SK-N-SH treated with all-trans-retinoic acid at 6 μM for 48 hours (cell line): ENCODE measurements around the gene PPFIBP1.

Experiments
- ATAC-seq: fragments of 200-7000 bp; cut with Tn5 transposase; 3 replicates; pipeline ENCODE4 v1.9.1; 2020; ENCODE audit warnings: mild to moderate bottlenecking, moderate library complexity
- ARNTL ChIP-seq: fragments of 450-650 bp; formaldehyde crosslinking; IDR thresholded peaks from 2 replicates; pipeline ENCODE4 v1.5.0; 2020; ENCODE audit warnings: low read depth, mild to moderate bottlenecking, moderate library complexity, borderline replicate concordance
- BACH2 ChIP-seq: fragments of 250-450 bp; sonication (Bioruptor Pico); IDR thresholded peaks from 2 replicates; pipeline ENCODE4 v1.9.0; 2021; ENCODE audit warnings: mild to moderate bottlenecking, borderline replicate concordance
- CREB5 ChIP-seq: fragments of 250-450 bp; sonication (Bioruptor Pico); IDR thresholded peaks from 2 replicates; pipeline ENCODE4 v1.5.1; 2020; ENCODE audit warnings: low read depth, mild to moderate bottlenecking, moderate library complexity
- CSDC2 ChIP-seq: fragments of 250-450 bp; sonication (Bioruptor Pico); IDR thresholded peaks from 2 replicates; pipeline ENCODE4 v1.5.0; 2020; ENCODE audit warnings: mild to moderate bottlenecking, moderate library complexity
- CSRNP3 ChIP-seq: fragments of 250-450 bp; sonication (Bioruptor Pico); IDR thresholded peaks from 2 replicates; pipeline ENCODE4 v1.5.1; 2021; ENCODE audit warnings: mild to moderate bottlenecking, moderate library complexity
- GLIS3 ChIP-seq: fragments of 250-450 bp; sonication (Bioruptor Pico); IDR thresholded peaks from 2 replicates; pipeline ENCODE4 v1.5.0; 2020; ENCODE audit warnings: mild to moderate bottlenecking, moderate library complexity
- ISL1 ChIP-seq: fragments of 250-450 bp; sonication (Bioruptor Pico); IDR thresholded peaks from 2 replicates; pipeline ENCODE4 v2.1.2; 2022; ENCODE audit warnings: mild to moderate bottlenecking, moderate library complexity
- OSR1 ChIP-seq: fragments of 250-450 bp; sonication (Bioruptor Pico); IDR thresholded peaks from 2 replicates; pipeline ENCODE4 v1.8.0; 2022; ENCODE audit warnings: moderate library complexity, mild to moderate bottlenecking, inconsistent platforms
- PATZ1 ChIP-seq: fragments of 250-450 bp; sonication (Bioruptor Pico); IDR thresholded peaks from 2 replicates; pipeline ENCODE4 v1.8.0; 2020; ENCODE audit warnings: mild to moderate bottlenecking, moderate library complexity, borderline replicate concordance
- POU6F1 ChIP-seq: fragments of 250-450 bp; sonication (Bioruptor Pico); IDR thresholded peaks from 2 replicates; pipeline ENCODE4 v1.8.0; 2021; ENCODE audit warnings: low read depth, mild to moderate bottlenecking, moderate library complexity, borderline replicate concordance
- PPARA ChIP-seq: fragments of 250-450 bp; sonication (Bioruptor Pico); IDR thresholded peaks from 2 replicates; pipeline ENCODE4 v1.5.0; 2020; ENCODE audit warnings: mild to moderate bottlenecking, borderline replicate concordance
- RARB ChIP-seq: fragments of 250-450 bp; sonication (Bioruptor Pico); IDR thresholded peaks from 2 replicates; pipeline ENCODE4 v1.8.0; 2021; ENCODE audit warnings: mild to moderate bottlenecking, moderate library complexity
- SNAI2 ChIP-seq: fragments of 250-450 bp; sonication (Bioruptor Pico); IDR thresholded peaks from 2 replicates; pipeline ENCODE4 v1.5.0; 2020; ENCODE audit warnings: mild to moderate bottlenecking, moderate library complexity
- TCF4 ChIP-seq: fragments of 250-450 bp; sonication (Bioruptor Pico); IDR thresholded peaks from 2 replicates; pipeline ENCODE4 v1.8.0; 2021; ENCODE audit warnings: mild to moderate bottlenecking, moderate library complexity, borderline replicate concordance
- TOX ChIP-seq: fragments of 250-450 bp; sonication (Bioruptor Pico); IDR thresholded peaks from 2 replicates; pipeline ENCODE4 v1.8.0; 2021; ENCODE audit warnings: mild to moderate bottlenecking, moderate library complexity, borderline replicate concordance
- TSHZ2 ChIP-seq: fragments of 250-450 bp; sonication (Bioruptor Pico); IDR thresholded peaks from 2 replicates; pipeline ENCODE4 v1.5.0; 2020; ENCODE audit warnings: mild to moderate bottlenecking, moderate library complexity
- ZFP3 ChIP-seq: fragments of 250-450 bp; sonication (Bioruptor Pico); IDR thresholded peaks from 2 replicates; pipeline ENCODE4 v1.5.0; 2020; ENCODE audit warnings: mild to moderate bottlenecking, moderate library complexity
- ZFP30 ChIP-seq: fragments of 450-650 bp; formaldehyde crosslinking; IDR thresholded peaks from 2 replicates; pipeline ENCODE4 v1.5.0; 2022; ENCODE audit warnings: mild to moderate bottlenecking, moderate library complexity
- ZNF565 ChIP-seq: fragments of 450-650 bp; formaldehyde crosslinking; conservative IDR thresholded peaks from 2 replicates; pipeline ENCODE4 v1.5.0; 2020; ENCODE audit warnings: low read depth, mild to moderate bottlenecking, moderate library complexity
- ZNF8 ChIP-seq: fragments of 450-650 bp; formaldehyde crosslinking; IDR thresholded peaks from 2 replicates; pipeline ENCODE4 v1.5.0; 2020; ENCODE audit warnings: mild to moderate bottlenecking, moderate library complexity

The PPFIBP1 gene

GRCh38 chr12:27601056-27601828 is 77.2 kb downstream of the PPFIBP1 start:
- peak; percentile 55 for TF ChIP-seq ISL1 (CRISPR knock-in tag)
- TF ChIP-seq, all 23 proteins: peak for 1; not testable (repeated sequence) for 22

GRCh38 chr12:27602516-27602915 is 78.5 kb downstream of the PPFIBP1 start:
- ATAC-seq = no peak
- TF ChIP-seq TOX (no peak), CSDC2 (CRISPR knock-in tag) (no peak), CREB5 (no peak), ARNTL (CRISPR knock-in tag) (no peak), RARB (no peak), BACH2 (CRISPR knock-in tag) (no peak), PPARA (CRISPR knock-in tag) (no peak), PATZ1 (CRISPR knock-in tag) (no peak), OSR1 (CRISPR knock-in tag) (no peak), TSHZ2 (CRISPR knock-in tag) (no peak), SNAI2 (no peak), ZFP3 (CRISPR knock-in tag) (no peak), ZFP30 (no peak), GLIS3 (CRISPR knock-in tag) (no peak), POU6F1 (CRISPR knock-in tag) (no peak), ZNF8 (CRISPR knock-in tag) (no peak), CSRNP3 (CRISPR knock-in tag) (no peak), TCF4 (CRISPR knock-in tag) (no peak)

More at GRCh38 chr12:27601056-27601828, 77.2 kb downstream of the PPFIBP1 start:
- ATAC-seq = peak; percentile 34

GRCh38 chr12:27604431-27604830 is 80.4 kb downstream of the PPFIBP1 start:
- ATAC-seq = no peak
- TF ChIP-seq ZFP3 (CRISPR knock-in tag) (no peak), PPARA (CRISPR knock-in tag) (no peak), ARNTL (CRISPR knock-in tag) (no peak), SNAI2 (no peak), POU6F1 (CRISPR knock-in tag) (no peak), TCF4 (CRISPR knock-in tag) (no peak), ZFP30 (no peak), RARB (no peak), ZNF565 (CRISPR knock-in tag) (no peak), CREB5 (no peak), BACH2 (CRISPR knock-in tag) (no peak), ZNF8 (CRISPR knock-in tag) (no peak), TOX (no peak), TSHZ2 (CRISPR knock-in tag) (no peak), CSDC2 (CRISPR knock-in tag) (no peak)
